NCI-H2196 (cell line): Measurements from ENCODE around the gene DDIT4.
"Not testable (repeated sequence)": the region's sequence is repeated elsewhere in the genome, so short reads cannot be mapped to it uniquely, and the experiment has no call there.

ENCODE experiments used
- DNase-seq: peaks from one replicate; lab custom pipeline; 2025; ENCODE audit not compliant: unreplicated experiment; lab: John Stamatoyannopoulos, UW

DDIT4 gene

GRCh38 chr10:72292223-72292691 lies 18.5 kb downstream of the DDIT4 start:
- DNase-seq = no peak

GRCh38 chr10:72295330-72295910 lies 21.7 kb downstream of the DDIT4 start:
- DNase-seq = no peak

- DNase-seq = not testable (repeated sequence)
Measured at GRCh38 chr10:72296829-72297280, 23.1 kb downstream of the DDIT4 start.

GRCh38 chr10:72297281-72297804 lies 23.6 kb downstream of the DDIT4 start:
- no peak for DNase-seq

- peak; percentile 82 for DNase-seq
Measured at GRCh38 chr10:72297805-72298591, 24.3 kb downstream of the DDIT4 start.

- DNase-seq = no peak
Measured at GRCh38 chr10:72298592-72299519, 25.1 kb downstream of the DDIT4 start.

GRCh38 chr10:72303424-72304128 lies 29.9 kb downstream of the DDIT4 start:
- no peak for DNase-seq

- no peak for DNase-seq
Measured at GRCh38 chr10:72306215-72306760, 32.6 kb downstream of the DDIT4 start.

GRCh38 chr10:72307711-72308110 lies 34.0 kb downstream of the DDIT4 start:
- DNase-seq = not testable (repeated sequence)

GRCh38 chr10:72308320-72308987 lies 34.7 kb downstream of the DDIT4 start:
- DNase-seq = peak; percentile 24

GRCh38 chr10:72309290-72310240 lies 35.8 kb downstream of the DDIT4 start:
- DNase-seq = no peak

- no peak for DNase-seq
Measured at GRCh38 chr10:72310241-72310633, 36.5 kb downstream of the DDIT4 start.

GRCh38 chr10:72310636-72311035 lies 36.9 kb downstream of the DDIT4 start:
- no peak for DNase-seq

- DNase-seq = no peak
Measured at GRCh38 chr10:72311667-72312066, 37.9 kb downstream of the DDIT4 start.

- DNase-seq = no peak
Measured at GRCh38 chr10:72312865-72313391, 39.2 kb downstream of the DDIT4 start.

GRCh38 chr10:72314263-72314662 lies 40.5 kb downstream of the DDIT4 start:
- no peak for DNase-seq

GRCh38 chr10:72315054-72315453 lies 41.3 kb downstream of the DDIT4 start:
- DNase-seq = no peak
